GM19397 (cell line): ENCODE results near the gene MAEA.
"Not testable (repeated sequence)": the region's sequence is repeated elsewhere in the genome, so short reads cannot be mapped to it uniquely, and the experiment has no call there.

Experiments
- ATAC-seq: cut with Tn5 transposase; IDR thresholded peaks from one replicate; pipeline ENCODE4 v1.9.1; 2021; ENCODE audit warnings: mild to moderate bottlenecking, moderate library complexity; ENCODE audit not compliant: unreplicated experiment

The MAEA gene

DNA sequence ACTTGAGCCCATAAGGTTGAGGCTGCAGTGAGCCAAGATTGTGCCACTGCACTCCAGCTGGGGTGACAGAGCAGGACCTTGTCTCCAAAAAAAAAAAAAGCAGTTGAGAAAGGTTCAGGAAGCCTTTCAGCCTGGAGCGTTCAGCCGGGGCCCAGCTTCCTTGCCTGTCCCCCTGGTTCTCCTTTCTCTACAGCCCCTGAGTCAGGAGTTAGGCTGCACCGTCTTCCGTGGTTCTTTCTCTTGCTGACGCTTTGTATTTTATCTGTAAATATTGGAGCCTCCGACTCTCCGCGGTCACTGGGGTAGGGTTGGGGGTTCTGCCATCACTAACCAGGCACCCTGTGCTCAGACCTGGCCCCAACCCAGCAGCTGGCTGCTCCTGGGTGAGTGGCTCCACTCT lies 43.6 kb downstream of the MAEA start:
- ATAC-seq = no peak

DNA sequence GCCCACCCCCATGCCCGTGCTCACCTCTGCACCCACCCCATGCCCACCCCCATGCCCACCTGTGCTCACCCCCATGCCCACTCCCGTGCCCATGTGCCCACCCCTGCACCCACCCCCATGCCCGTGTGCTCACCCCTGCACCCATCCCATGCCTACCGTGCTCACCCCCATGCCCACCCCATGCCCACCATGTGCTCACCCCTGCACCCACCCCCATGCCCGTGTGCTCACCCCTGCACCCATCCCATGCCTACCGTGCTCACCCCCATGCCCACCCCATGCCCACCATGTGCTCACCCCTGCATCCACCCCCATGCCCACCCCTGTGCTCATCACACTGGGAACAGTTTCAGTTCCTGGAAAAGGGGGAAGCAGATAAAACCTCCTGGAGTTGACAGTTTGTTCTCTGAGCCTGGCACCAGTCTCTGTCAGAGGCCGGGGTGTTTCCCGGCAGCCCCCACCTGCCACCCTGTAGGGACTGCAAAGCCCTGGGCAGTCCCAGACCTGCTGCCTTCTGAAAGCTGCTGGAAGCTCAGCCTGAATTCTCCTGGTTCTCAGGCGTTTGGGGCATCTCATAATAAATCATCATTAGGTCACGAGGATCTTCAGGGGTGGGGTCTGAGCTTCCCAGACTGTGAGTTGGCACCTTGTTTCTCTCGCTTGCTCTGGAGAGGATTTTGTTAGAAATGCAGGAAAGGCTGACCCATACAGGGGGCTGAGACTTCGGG lies 44.3 kb downstream of the MAEA start:
- not testable (repeated sequence) for ATAC-seq

DNA sequence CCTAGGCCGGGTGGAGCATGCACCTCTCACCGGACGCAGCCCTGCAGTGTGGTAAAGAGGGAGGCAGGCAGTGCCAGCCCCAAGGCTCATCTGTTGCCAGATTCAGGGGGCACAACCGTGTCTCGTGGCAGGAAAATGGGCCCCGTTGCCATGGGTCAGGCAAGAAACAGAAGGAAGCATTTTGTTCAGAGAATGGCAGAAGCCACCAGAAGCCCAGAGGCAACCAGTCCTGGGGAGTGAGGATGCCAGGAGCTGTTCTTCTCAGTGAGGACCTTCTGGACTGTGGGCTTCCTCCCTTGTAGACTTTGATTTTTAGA lies 44.8 kb downstream of the MAEA start:
- ATAC-seq = no peak

GRCh38 chr4:1335193-1335883 lies 45.6 kb downstream of the MAEA start:
- not testable (repeated sequence) for ATAC-seq

DNA sequence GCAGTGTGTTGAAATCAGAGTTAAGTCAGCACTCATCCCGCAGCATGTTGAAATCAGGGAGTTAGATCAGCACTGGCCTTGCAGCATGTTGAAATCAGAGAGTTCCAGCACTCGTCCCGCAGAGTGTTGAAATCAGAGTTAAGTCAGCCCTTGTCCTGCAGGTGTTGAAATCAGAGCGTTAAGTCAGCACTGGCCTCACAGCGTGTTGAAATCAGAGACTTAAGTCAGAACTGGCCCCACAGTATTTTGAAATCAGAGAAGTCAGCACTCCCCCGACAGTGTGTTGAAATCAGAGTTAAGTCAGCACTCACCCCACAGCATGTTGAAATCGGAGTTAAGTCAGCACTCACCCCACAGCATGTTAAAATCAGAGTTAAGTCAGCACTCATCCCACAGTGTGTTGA lies 46.4 kb downstream of the MAEA start:
- ATAC-seq = no peak

- no peak for ATAC-seq
Observed at GRCh38 chr4:1337376-1337831, 47.7 kb downstream of the MAEA start.

DNA sequence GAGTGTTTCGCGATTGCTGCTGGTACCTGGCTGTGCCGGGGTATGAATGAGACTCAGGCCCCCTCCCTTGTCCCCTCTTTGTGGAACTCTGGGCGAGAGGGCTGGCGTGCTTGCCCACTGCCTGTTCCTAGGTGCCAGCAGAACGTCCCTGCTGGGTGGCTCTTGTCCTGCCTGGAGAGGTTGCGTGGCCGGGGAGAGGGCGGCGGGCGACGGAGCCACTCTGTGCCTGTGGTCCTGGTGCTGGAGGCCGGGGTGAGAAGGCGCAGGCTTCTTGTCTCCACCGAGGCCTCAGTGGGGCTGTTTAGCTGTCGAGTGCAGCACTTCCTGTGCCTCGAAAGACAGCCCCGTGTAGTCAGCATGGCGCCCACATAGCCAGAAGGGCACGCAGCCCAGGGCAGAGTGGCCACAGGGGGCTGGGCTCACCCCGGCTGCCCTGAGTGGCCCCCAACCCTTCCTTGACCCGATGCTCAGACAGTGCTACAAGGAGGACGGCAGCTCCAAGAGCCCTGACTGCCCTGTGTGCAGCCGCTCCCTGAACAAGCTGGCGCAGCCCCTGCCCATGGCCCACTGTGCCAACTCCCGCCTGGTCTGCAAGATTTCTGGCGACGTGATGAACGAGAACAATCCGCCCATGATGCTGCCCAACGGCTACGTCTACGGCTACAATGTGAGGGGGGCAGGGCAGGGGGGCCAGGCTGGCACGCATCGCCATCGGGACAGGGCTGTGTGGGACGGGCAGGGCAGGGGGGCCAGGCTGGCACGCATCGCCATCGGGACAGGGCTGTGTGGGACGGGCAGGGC lies 48.5 kb downstream of the MAEA start:
- no peak for ATAC-seq

DNA sequence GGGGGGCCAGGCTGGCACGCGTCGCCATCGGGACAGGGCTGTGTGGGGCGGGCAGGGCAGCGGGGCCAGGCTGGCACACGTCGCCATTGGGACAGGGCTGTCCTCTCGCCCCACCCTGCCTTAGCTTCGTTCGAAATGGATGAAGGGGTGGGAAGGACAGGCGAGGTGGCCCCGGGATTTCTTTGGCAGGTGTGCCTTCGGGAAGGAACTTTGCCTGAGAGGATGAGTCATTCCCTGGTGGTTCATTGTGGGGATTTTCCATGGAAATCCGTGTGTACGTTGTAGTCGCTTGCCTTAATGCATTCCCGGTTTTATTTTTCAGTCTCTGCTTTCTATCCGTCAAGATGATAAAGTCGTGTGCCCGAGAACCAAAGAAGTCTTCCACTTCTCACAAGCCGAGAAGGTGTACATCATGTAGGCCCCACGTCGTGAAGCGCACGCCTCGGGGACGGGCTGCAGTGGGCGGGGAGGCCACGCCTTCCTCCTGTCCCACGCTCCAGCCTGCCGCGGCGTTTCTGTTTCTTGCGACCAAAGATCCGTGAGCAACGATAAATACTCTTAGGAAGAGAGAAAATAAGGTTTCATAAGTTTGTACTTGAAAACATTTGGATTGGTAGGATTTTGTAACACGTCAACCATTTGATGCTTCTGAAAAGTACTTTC lies 49.2 kb downstream of the MAEA start:
- no peak for ATAC-seq

DNA sequence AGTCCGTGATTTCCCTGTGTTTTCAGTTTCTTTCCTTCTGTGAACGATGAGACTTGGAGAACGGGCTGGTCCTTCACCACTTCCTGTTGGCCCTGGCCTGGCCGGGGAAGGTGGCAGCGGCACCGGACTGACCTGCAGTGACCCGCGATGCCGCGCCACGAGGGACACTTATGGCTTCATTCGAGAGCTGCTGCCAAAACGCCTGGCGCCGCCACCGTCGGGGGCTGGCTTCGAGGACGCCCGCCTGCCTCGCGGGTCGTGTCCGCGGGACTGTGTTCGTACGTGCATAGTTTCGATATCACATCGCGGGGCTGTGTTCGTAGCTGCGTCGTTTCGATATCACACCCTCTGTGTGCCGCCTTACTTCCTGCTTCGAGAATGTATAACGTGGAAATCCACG lies 49.8 kb downstream of the MAEA start:
- ATAC-seq = no peak

GRCh38 chr4:1340181-1340747 lies 50.6 kb downstream of the MAEA start:
- no peak for ATAC-seq

DNA sequence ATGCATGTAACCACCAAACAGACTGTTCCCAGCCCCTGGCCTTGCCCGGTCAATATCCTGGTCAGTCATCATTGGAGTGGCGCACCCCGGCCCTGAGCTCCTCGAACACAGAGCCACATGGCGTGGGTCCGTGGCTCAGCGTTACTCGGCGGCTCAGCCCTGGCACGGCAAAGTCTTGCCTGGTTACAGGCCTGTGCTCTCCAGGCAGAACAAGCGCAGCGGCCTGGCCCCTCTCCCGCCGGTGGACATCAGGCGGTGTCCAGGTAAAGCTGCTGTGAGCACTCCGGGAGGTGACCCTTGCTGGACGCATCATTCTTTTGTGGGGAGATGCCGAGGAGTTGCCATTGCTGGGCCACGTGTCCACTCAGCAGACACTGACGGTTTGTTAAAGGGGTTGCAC lies 51.2 kb downstream of the MAEA start:
- ATAC-seq = no peak

DNA sequence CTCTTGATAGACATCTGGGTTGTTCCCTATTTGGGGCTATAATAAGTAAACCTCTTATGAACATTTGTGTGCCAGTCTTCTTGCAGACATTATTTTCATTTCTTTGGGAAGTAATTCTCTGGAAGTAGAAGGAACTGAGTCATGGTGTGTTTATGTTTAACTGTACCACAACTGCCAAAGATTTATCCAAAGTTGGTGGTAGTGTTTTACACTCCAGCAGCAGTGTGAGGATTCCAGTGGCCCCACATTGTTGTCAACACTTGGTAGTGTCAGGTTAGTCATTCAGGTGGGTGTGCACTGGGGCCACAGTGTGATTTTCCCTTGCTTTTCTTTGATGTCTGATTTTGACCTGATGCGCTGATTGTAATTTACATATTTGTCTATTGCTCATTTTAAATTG lies 52.3 kb downstream of the MAEA start:
- ATAC-seq = no peak

DNA sequence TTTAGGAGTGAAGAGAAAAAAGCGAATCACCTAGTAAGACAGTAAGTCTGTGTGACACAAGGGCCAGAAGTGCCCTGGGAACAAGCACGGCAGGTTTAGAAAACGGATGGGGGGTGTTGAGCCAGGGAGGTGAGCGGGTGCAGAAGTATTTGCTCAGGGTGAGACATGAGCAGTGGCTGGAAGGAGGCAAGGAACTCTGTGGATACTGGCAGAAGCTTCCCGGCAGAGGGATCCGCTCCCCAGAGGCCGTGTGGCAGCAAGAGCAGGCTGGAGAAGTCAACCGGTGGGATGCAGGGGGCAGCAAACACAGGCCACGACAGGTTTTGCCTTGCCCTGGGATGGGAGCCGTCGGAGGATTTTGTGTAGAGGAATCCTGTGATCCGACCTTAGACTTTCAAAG lies 55.0 kb downstream of the MAEA start:
- ATAC-seq = no peak

DNA sequence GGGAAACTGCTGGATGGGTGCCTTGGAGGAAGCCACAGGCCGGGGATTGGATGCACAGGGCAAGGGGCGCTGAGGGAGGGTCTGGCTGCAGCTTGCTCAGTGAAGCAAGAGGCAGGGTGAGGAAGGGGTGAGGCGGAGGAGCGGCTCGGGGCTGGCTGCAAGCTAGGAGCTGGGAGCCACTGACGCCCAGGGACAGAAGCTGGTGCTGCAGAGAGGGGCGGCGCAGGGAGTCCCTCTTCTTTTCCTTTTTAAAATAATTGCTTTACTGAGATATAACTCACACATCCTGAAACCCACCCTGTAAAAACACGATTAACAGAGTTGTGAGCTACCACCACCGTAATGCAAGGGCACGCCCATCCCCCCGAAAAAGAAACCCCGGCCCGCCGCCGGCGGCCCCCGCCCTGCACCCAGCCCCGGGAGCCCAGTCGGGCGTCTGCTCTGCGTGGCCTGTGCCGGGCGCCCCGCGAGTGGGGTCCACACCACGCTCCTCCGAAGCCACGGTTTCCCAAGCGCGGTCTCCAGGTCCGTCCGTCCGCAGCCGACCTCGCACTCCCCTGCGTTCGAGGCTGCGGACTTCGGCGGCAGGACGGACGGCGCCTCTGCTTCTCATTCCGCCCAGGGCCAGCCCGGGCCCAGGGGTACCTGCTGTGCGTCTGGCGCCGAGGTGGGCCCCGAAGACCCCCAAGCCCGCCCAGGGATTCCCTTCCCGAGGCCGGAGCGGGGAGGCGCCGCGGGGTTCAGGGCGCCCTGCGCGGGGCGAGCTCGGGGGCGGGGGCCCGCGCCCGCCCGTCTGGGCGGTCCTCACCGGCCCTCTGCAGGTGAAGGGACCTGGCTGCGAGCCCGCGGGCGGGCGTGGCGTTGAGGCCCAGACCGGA lies 56.5 kb downstream of the MAEA start:
- peak; percentile 1 for ATAC-seq

DNA sequence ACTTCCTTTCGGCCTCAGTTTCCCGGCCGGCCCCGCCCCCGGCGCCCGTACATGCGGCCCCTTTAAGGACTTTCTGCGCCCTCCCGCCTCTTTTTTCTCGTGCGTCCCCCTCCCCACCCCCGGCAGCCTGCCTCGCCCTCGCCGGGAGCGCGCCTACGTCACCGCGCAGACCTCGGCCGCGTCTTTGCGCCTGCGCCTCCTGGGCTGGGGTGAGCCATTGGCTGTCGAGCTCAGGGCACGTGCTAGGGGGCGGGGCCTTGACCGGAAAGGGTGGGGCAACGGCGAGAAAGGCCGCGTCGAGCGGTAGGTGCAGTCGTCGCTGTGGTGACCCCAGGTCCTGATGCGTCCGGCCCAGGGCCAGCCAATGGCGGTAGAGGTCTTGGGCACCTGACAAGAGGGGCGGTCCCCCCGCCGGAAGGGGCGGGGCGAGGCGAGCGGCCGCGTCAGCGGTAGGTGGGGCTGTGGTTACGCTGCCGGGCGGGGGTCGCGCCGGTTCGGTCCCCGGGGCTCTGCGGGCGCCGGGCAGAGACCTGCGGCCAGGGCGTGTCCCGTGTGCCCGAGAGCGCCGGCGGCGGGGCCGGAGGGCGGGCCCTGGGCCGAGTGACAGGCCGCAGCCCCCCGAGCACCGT lies 57.2 kb downstream of the MAEA start, which contains the start of gene UVSSA:
TSS of gene UVSSA (plus strand) at position 428 of the 629 bp plus-strand sequence. CDS start 884 bp downstream, outside the sequence.
- ATAC-seq = peak; percentile 93

DNA sequence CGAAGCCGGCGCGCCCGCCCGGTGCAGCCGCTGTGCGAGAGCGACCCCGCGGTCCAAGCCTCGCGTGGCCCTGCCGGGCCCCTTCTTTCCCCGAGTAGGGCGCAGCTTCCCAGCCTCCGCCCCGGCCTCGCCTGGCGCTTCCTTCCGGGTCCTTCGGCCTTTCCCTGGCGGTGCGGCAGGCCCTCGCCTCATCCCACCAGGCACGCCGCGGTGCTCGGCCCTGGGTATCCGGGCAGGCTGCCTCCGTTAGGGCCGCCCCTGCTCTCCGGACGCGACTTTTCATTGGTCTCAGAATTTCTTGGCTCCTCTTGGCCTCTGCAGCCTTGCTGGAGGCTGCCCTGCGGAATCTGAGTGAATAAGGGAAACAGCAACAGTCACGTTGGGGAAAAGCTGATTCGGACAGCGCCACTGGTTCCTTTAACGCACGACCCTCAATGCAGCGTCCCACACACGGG lies 57.7 kb downstream of the MAEA start:
- peak; percentile 30 for ATAC-seq

- ATAC-seq = no peak
Observed at GRCh38 chr4:1348014-1348513, 58.4 kb downstream of the MAEA start.

DNA sequence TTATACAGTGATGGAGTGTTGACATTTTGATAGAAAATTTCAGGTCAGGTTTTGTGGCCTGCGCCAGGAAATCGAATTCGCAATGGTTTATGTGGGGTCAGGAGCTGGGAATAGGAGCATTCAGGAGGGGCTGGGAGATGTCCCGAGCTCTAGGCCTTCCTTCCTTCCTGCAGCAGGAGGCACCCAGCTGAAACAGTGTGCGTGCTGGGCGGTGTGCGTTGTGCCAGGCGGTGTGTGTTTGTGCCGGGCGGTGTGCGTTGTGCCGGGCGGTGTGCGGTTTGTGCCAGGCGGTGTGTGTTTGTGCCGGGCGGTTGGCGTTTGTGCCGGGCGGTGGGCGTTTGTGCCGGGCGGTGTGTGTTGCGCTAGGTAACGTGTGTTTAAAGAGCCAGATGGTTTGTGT lies 59.1 kb downstream of the MAEA start:
- ATAC-seq = no peak
